H1 (cell line): ENCODE data around the gene SPOP. TPM values are rescaled to one million over a fixed set of nuclear protein-coding genes. Genes with fewer than 3 reads are reported as not detected.

Source experiments
- CBX5 ChIP-seq: fragments of 300-800, 300-1000 bp; sonication (generic); IDR thresholded peaks from 2 replicates; pipeline ENCODE4 v1.7.1; 2016; ENCODE audit warnings: antibody characterized with exemption, low read length, low read depth
- CEBPB ChIP-seq: IDR thresholded peaks from 2 replicates; pipeline ENCODE4 v1.6.1; 2012; ENCODE audit warnings: low read depth, low read length
- JUND ChIP-seq: IDR thresholded peaks from 2 replicates; pipeline ENCODE4 v1.6.1; 2011; ENCODE audit warnings: mild to moderate bottlenecking, improper control_type of control experiment, low read length
- SIRT6 ChIP-seq: IDR thresholded peaks from one replicate; pipeline ENCODE4 v1.7.1; 2012; ENCODE audit warnings: low read length, inconsistent platforms
- TBP ChIP-seq: IDR thresholded peaks from 2 replicates; pipeline ENCODE4 v1.6.1; 2011; ENCODE audit warnings: low read depth, low read length, improper control_type of control experiment
- polyA plus RNA-seq, 7 experiments: library from polyadenylated mRNA; depleted of rRNA in 3 of 7; stranded (reverse) in 5 of 7; unstranded in 2 of 7; fragments of >200 nt in 5 of 7; fragments of 200-250 nt in 2 of 7; gene quantifications; 1 replicate in 5 of 7; 2 replicates in 1 of 7; 4 replicates in 1 of 7; pipeline versions ENCODE4 v1.2.1 to v1.2.3, GENCODE V29; 2011 to 2013; ENCODE audit warnings: missing spikeins in 2 of 7, mixed read lengths in 2 of 7
- total RNA-seq: library from RNA; stranded (reverse); fragmentation: NEBNext Ultra II Directional; extraction: Animal tissue kit (Norgen Biotek cat#: 25700); gene quantifications from 2 replicates; pipeline ENCODE4 v1.2.1, GENCODE V29; 2021

The SPOP gene
- total and polyA plus RNA-seq, 2 of the 8 experiments (the other 6 are each of a cell fraction or from before 2014, with no cell fraction given): 13.3 to 25.6 TPM

GRCh38 chr17:49592263-49592662, 85.6 kb downstream of the SPOP start (continued):
- no peak for TF ChIP-seq JUND
- TF ChIP-seq CBX5: no peak
- no peak for TF ChIP-seq TBP
- TF ChIP-seq CEBPB: no peak
- no peak for TF ChIP-seq SIRT6
